ENCODE measurements around the gene TMPRSS11E. TPM values are rescaled to one million over a fixed set of nuclear protein-coding genes. Genes with fewer than 3 reads are reported as not detected.

The TMPRSS11E gene
- total and polyA plus RNA-seq, 11 donors: not detected

GRCh38 chr4:68416591-68416990 lies 30.7 kb upstream of the TMPRSS11E start:
- peaks cover 0 to 11% (median 0%) of the 10 kb centered on the region in 12 donors for H3K9me3 ChIP-seq
- intact Hi-C loops (cut with DNase I): no loop called here
- WGBS, 4 donors: 62 to 98% (median 84%) methylated on average over 3 of the region's 3 CpGs
- H3K27ac ChIP-seq: no peak overlapping the region
- H3K4me1 ChIP-seq: no peaks in the 10 kb centered on the region
- H3K27me3 ChIP-seq: no peaks in the 10 kb centered on the region
- H3K36me3 ChIP-seq: no peaks in the 10 kb centered on the region
- H3K4me3 ChIP-seq: no peak overlapping the region
- DNase-seq (no peak), ATAC-seq (no peak)
- TF ChIP-seq CTCF (IDR thresholded peaks at IDR 0.05) (no peak), POLR2A (IDR thresholded peaks at IDR 0.05) (no peak)

- Histone ChIP-seq H3K27me3 (no peaks in the 10 kb centered on the region), H3K4me1 (no peaks in the 10 kb centered on the region), H3K4me3 (no peak overlapping the region), H3K36me3 (no peaks in the 10 kb centered on the region), H3K9me3 (peaks cover 0 to 4% (median 0%) of the 10 kb centered on the region in 12 donors), H3K27ac (no peak overlapping the region)
- intact Hi-C loops (cut with DNase I): no loop called here
- WGBS, 4 donors: 86 to 92% (median 90%) methylated on average over 3 of the region's 3 CpGs
- no peak for TF ChIP-seq POLR2A (IDR thresholded peaks at IDR 0.05)
- TF ChIP-seq CTCF (IDR thresholded peaks at IDR 0.05): no peak
- ATAC-seq: no peak
- no peak for DNase-seq
Observed at GRCh38 chr4:68426516-68426915, 20.7 kb upstream of the TMPRSS11E start.

- WGBS, 4 donors: 89 to 100% (median 93%) methylated on average over 1 of the region's 1 CpG
- no peak for ATAC-seq
- intact Hi-C loops (cut with DNase I): no loop called here
Observed at GRCh38 chr4:68430337-68430736, 16.9 kb upstream of the TMPRSS11E start.

GRCh38 chr4:68432320-68432719 lies 14.9 kb upstream of the TMPRSS11E start:
- TF ChIP-seq CTCF (IDR thresholded peaks at IDR 0.05) (no peak), POLR2A (IDR thresholded peaks at IDR 0.05) (no peak)
- ATAC-seq: no peak
- Histone ChIP-seq H3K27me3 (no peaks in the 10 kb centered on the region), H3K27ac (no peak overlapping the region), H3K4me3 (no peak overlapping the region), H3K9me3 (no peaks in the 10 kb centered on the region), H3K4me1 (no peaks in the 10 kb centered on the region), H3K36me3 (no peaks in the 10 kb centered on the region)
- no peak for DNase-seq
- intact Hi-C loops (cut with DNase I): no loop called here

More at GRCh38 chr4:68430337-68430736, 16.9 kb upstream of the TMPRSS11E start:
- Histone ChIP-seq H3K27ac (no peak overlapping the region), H3K4me1 (no peaks in the 10 kb centered on the region), H3K27me3 (no peaks in the 10 kb centered on the region), H3K4me3 (no peak overlapping the region), H3K36me3 (no peaks in the 10 kb centered on the region), H3K9me3 (no peaks in the 10 kb centered on the region)
- no peak for TF ChIP-seq POLR2A (IDR thresholded peaks at IDR 0.05)
- no peak for TF ChIP-seq CTCF (IDR thresholded peaks at IDR 0.05)
- DNase-seq: no peak

Data from heart left ventricle (tissue), 16 donors.